GM18951 (cell line): Measurements from ENCODE around the gene TP53TG5.

Experiments used
- POLR2A ChIP-seq: IDR thresholded peaks from 4 replicates; pipeline ENCODE4 v1.6.1; 2011; ENCODE audit warnings: mild to moderate bottlenecking; ENCODE audit not compliant: insufficient read length, insufficient read depth; ENCODE audit errors: extremely low read depth
- in situ Hi-C: fragments of 300-500 bp; cut with MboI; formaldehyde crosslinking; loops from one replicate; pipeline ENCODE4 v1.12.0; 2022; ENCODE audit warnings: low sequenced_read_pairs, mixed read lengths, inconsistent platforms; ENCODE audit not compliant: unreplicated experiment

TP53TG5 gene

GRCh38 chr20:45368221-45368980, 9.7 kb downstream of the TP53TG5 start:
- in situ Hi-C loops, result loop anchor here (5.0 kb wide), 1 partner anchor 69 kb away; no protein-coding TSS in a partner anchor
- TF ChIP-seq POLR2A, result no peak

DNA sequence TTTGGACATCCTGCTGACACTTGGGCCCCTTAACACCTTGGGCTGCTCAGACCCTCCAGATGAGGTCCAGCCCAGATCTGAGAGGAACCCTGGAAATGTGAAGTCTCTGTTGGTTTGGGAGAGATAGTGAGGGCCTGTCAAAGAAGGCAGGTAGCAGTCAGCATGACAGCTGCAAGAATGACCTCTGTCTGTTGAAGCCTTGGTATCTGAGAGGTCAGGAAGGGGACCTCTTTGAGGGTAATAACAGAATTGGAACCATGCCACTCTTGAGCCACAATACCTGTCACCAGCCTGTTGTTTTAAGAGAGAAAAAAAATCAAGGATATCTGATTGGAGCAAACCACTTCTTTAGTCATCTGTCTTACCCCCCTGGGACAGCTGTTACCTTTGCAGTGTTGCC, 11.0 kb downstream of the TP53TG5 start:
- TF ChIP-seq POLR2A, result no peak
- in situ Hi-C loops, result loop anchor here (5.0 kb wide), 1 partner anchor 70 kb away; no protein-coding TSS in a partner anchor

- no peak for TF ChIP-seq POLR2A
- in situ Hi-C loops, result loop anchor here (5.0 kb wide), 1 partner anchor 71 kb away; no protein-coding TSS in a partner anchor
Observed at GRCh38 chr20:45366631-45367030, 11.5 kb downstream of the TP53TG5 start.

GRCh38 chr20:45366192-45366591, 11.9 kb downstream of the TP53TG5 start:
- in situ Hi-C loops, result loop anchor here (5.0 kb wide), 1 partner anchor 71 kb away; no protein-coding TSS in a partner anchor
- no peak for TF ChIP-seq POLR2A

DNA sequence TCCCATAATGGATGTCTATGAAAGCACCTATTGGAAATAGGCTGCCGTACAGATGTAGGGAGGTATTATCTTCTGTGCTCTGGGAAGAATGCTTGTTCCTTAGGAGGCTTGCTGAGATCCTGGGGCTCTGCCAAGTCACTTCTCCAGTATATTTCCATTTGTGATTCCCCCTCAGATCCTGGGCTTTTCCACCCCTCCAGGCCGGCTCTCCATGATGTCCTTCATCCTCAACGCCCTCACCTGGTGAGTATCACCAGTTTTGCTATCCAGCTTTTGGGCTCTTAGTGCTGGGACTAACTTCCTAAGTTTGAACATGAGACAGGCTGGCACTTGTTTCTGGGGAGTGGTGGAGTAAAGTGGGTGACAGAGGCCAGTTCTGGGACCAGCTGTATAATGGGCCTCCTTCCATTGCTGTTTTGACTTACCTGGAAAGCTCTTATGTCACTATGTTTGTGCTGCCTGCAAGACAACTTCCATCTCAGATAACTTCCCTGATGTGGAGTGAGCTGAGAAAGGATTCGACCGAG, 12.6 kb downstream of the TP53TG5 start:
- in situ Hi-C loops, result loop anchor here (5.0 kb wide), 1 partner anchor 72 kb away; no protein-coding TSS in a partner anchor
- no peak for TF ChIP-seq POLR2A

GRCh38 chr20:45363611-45364492, 14.3 kb downstream of the TP53TG5 start:
- in situ Hi-C loops, result no loop called here
- no peak for TF ChIP-seq POLR2A

GRCh38 chr20:45362804-45363610, 15.1 kb downstream of the TP53TG5 start, which contains the start of gene SYS1:
Gene SYS1, plus strand, starts transcription at chr20:45363156. Its CDS starts 376 bp downstream, at chr20:45363532.
- in situ Hi-C loops, result no loop called here
- peak; percentile 92 for TF ChIP-seq POLR2A

DNA sequence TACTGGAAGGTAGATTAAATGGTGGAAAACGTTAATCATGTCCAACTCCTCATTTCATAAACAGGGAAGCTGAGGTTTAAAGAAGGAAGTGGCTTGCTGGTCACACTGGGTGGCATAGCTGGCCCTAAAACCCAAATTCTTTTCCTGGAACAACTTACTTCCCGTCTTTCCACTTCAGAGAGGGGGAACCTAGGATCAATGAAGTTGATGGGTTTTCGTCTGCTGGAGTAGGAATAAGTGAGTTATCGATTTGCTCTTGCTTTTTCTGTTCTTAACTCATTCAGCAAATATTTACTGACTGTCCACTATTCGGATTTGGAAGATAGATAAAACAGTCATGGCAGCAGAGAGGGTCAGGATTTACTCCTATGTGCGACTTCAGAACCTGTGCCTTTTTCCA, 16.3 kb downstream of the TP53TG5 start:
- in situ Hi-C loops, result no loop called here

GRCh38 chr20:45359406-45360148, 18.5 kb downstream of the TP53TG5 start:
- in situ Hi-C loops, result no loop called here
- TF ChIP-seq POLR2A, result no peak

More for the DNA sequence above, 16.3 kb downstream of the TP53TG5 start:
- TF ChIP-seq POLR2A, result no peak

DNA sequence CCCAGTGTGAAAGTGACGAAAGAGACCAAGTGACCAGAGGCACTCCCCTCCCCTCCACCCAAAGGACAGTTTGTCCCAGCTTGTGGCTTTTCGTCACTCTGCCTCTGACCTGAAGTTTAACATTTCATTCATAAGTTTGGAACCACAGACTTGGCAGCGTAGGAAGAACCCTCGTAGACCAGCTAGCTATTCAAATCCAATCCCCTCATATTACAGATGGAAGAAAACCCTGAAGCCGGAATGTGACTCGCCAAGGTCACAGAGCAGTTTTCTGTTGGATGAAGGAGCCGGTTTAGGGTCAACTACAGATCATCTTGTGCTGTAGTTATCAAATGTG, 19.1 kb downstream of the TP53TG5 start:
- in situ Hi-C loops, result no loop called here
- no peak for TF ChIP-seq POLR2A

- in situ Hi-C loops, result no loop called here
- TF ChIP-seq POLR2A, result no peak
Observed at GRCh38 chr20:45358282-45359068, 19.6 kb downstream of the TP53TG5 start.
